Kidney (tissue), 14 donors: Measurements from ENCODE around the gene QKI. TPM values are rescaled to one million over a fixed set of nuclear protein-coding genes. Genes with fewer than 3 reads are reported as not detected.

Source experiments
- DNase-seq, 5 donors: peaks; one replicate each; pipeline ENCODE4 v3.0.0-alpha.2; 2013 to 2020
- FAIRE-seq: peaks from 2 replicates; lab custom pipeline; 2012; peaks lifted over from hg19 to GRCh38; lab: Jason Lieb, UNC
- H3K27ac ChIP-seq, 2 donors: one replicate each; pipeline ENCODE4 v1.7.0; 2013; ENCODE audit warnings: low read depth in 2 of 2, low read length in 2 of 2, inconsistent platforms in 1 of 2
- H3K27me3 ChIP-seq: one replicate; pipeline ENCODE4 v1.7.1; 2013; ENCODE audit warnings: low read length, inconsistent platforms; ENCODE audit not compliant: control insufficient read depth, insufficient read depth
- H3K36me3 ChIP-seq, 3 donors: one replicate each; pipeline versions ENCODE4 v1.7.0 to v1.7.1; 2013; ENCODE audit warnings: low read length in 3 of 3, control low read depth in 1 of 3, inconsistent platforms in 1 of 3; ENCODE audit not compliant: insufficient read depth in 3 of 3, control insufficient read depth in 2 of 3
- H3K4me1 ChIP-seq, 3 donors: one replicate each; pipeline versions ENCODE4 v1.7.0 to v1.7.1; 2013; ENCODE audit warnings: low read length in 3 of 3, inconsistent platforms in 1 of 3, low read depth in 1 of 3; ENCODE audit not compliant: control insufficient read depth in 2 of 3, insufficient read depth in 2 of 3
- H3K4me3 ChIP-seq, 3 donors: one replicate each; pipeline versions ENCODE4 v1.7.0 to v1.8.1; 2013; ENCODE audit warnings: low read length in 3 of 3, control low read depth in 1 of 3, inconsistent platforms in 1 of 3
- H3K9ac ChIP-seq, 3 donors: one replicate each; pipeline versions ENCODE4 v1.7.0 to v1.7.1; 2013; ENCODE audit warnings: low read length in 3 of 3, control low read depth in 1 of 3, inconsistent platforms in 1 of 3
- H3K9me3 ChIP-seq, 3 donors: one replicate each; pipeline versions ENCODE4 v1.7.0 to v1.7.1; 2013; ENCODE audit warnings: low read length in 3 of 3, control low read depth in 1 of 3, inconsistent platforms in 1 of 3; ENCODE audit not compliant: control insufficient read depth in 2 of 3, insufficient read depth in 1 of 3
- intact Hi-C: fragments of 100-400 bp; cut with DNase I; formaldehyde crosslinking; loops from one replicate; pipeline ENCODE4 v1.11.1; 2022
- polyA plus RNA-seq: library from polyadenylated mRNA; stranded (reverse); fragments of 350-450 nt; fragmentation: Illumina TruSeq; extraction: RNeasy Lipid Tissue Mini Kit (QIAGEN cat#74804); gene quantifications from one replicate; pipeline ENCODE4 v1.2.3, GENCODE V29; 2014; ENCODE audit warnings: low read depth, low replicate concordance; ENCODE audit not compliant: insufficient read depth
- total RNA-seq: library from RNA; stranded (reverse); fragmentation: NEBNext Ultra II Directional; extraction: Animal tissue kit (Norgen Biotek cat#: 25700); gene quantifications from one replicate; pipeline ENCODE4 v1.2.1, GENCODE V29; 2021
- TF ChIP-seq, protein P1 (sequence below): IDR thresholded peaks from 3 replicates; pipeline ENCODE4 v1.5.1; 2012; ENCODE audit warnings: mild to moderate bottlenecking, moderate library complexity, borderline replicate concordance; ENCODE audit not compliant: insufficient read depth; ENCODE audit errors: extremely low read depth
- donor health status: control.
- donor health status: control.
- donor health status: control.
- donor health status: control.
- donor health status: control.
- donor health status: DM: yes; HTN: yes; CAD: no.
- donor health status: Normal renal cell carcinoma (clear cell type).

Gene QKI
- total and polyA plus RNA-seq, 2 donors from 2014 or later = 17.6 to 121 TPM

DNA sequence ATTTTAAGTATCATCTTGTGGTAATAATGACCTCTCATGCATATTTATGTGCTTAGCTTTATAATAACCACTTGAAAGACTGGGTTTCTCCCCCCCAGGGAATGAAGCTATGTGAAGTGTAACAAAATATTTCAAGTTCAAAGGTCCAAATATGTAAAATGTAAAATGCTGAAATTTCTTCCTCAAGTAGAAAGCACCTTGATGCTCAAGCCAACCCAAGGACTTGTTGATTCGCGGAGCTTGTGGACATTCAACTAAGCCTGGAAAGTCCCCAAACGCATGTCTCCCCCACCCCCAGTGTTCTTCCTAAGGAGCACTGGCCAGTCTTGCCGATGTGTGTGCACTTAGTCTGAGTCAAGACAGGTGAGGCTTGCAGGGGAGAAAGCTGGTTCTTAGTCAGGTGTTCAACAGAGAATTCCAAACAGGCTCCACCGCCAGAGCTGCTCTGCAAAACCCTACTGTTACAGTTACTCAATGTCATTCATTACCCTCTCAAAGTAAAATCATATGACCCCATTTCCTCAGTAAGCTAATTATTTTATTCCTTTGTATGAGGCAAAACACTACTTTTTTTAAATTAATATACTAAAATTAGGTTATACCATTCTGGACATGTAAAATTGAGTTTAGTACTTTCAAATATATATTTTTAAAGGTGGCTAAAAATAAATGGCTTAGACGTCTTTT, 46.9 kb upstream of the QKI start:
- Histone ChIP-seq H3K9ac (no peak overlapping the region), H3K4me3 (no peak overlapping the region), H3K4me1 (no peaks in the 10 kb centered on the region), H3K9me3 (no peaks in the 10 kb centered on the region), H3K27ac (no peak overlapping the region), H3K27me3 (no peaks in the 10 kb centered on the region), H3K36me3 (no peaks in the 10 kb centered on the region)
- FAIRE-seq = no peak
- peak in 3 of 5 donors; percentile 21 to 52 (median 40) for DNase-seq
- intact Hi-C loops = no loop called here
- TF ChIP-seq, protein P1, sequence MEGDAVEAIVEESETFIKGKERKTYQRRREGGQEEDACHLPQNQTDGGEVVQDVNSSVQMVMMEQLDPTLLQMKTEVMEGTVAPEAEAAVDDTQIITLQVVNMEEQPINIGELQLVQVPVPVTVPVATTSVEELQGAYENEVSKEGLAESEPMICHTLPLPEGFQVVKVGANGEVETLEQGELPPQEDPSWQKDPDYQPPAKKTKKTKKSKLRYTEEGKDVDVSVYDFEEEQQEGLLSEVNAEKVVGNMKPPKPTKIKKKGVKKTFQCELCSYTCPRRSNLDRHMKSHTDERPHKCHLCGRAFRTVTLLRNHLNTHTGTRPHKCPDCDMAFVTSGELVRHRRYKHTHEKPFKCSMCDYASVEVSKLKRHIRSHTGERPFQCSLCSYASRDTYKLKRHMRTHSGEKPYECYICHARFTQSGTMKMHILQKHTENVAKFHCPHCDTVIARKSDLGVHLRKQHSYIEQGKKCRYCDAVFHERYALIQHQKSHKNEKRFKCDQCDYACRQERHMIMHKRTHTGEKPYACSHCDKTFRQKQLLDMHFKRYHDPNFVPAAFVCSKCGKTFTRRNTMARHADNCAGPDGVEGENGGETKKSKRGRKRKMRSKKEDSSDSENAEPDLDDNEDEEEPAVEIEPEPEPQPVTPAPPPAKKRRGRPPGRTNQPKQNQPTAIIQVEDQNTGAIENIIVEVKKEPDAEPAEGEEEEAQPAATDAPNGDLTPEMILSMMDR = no peak

DNA sequence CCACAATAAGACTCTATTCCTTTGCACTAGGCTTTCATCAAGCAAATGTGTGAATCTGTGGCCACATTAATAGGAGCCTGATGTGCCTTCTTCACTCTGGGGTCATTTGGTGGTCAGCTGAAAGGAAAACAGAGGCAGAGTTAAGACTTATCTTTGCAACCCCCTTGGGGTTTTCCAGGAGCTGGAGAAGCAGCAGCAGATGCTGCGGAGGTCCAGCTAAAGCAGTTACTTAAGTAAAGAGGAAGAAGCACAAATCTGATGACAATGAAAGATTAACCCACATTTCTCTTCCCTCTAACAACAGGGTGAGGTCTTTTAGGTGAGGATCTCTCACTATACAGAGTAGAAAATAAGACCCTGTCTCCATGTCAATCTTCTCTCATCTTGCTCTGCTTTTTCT, 45.4 kb upstream of the QKI start:
- TF ChIP-seq, protein P1 = no peak
- Histone ChIP-seq H3K9me3 (no peaks in the 10 kb centered on the region), H3K4me1 (no peaks in the 10 kb centered on the region), H3K9ac (no peak overlapping the region), H3K27ac (no peak overlapping the region), H3K4me3 (no peak overlapping the region), H3K27me3 (no peaks in the 10 kb centered on the region), H3K36me3 (no peaks in the 10 kb centered on the region)
- no peak for FAIRE-seq
- intact Hi-C loops = no loop called here
- no peak for DNase-seq

DNA sequence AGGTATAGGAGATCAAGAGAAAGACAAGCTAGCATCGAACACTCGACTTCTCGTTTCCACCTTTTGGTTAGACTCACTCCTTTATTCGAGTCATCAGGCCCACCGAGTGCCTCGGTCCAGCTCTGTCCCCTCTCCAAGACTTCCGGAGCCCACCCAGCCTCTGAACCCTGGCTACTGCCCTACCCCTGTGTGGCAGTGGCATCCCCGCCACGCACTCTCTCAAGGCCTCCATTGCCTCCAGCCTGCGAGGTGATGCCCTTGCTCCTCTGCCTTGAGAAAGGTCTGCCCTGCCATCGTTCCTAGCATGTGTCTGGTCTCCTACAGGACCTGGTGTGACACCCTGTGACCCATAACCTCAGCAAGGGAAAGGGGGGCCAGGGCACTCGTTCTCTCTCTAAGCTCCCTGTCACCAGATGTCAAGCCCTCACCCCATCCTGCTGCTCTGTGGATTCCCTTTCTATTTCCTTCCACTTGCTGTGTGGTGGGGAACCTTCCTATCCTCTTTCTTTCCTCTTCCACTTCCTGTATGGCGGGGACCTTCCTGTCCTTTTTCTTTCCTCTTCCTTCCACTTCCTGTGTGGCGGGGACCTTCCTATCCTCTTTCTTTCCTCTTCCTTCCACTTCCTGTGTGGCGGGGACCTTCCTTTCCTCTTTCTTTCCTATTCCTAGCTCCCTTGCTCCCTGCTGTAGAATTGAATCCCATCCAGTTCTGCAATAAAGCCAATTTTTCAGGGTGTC, 44.7 kb upstream of the QKI start:
- DNase-seq (no peak), FAIRE-seq (no peak)
- Histone ChIP-seq H3K9ac (no peak overlapping the region), H3K4me1 (no peaks in the 10 kb centered on the region), H3K27ac (no peak overlapping the region), H3K27me3 (no peaks in the 10 kb centered on the region), H3K36me3 (no peaks in the 10 kb centered on the region), H3K4me3 (no peak overlapping the region), H3K9me3 (no peaks in the 10 kb centered on the region)
- intact Hi-C loops = no loop called here
- TF ChIP-seq, protein P1 = no peak
